Measurements from ENCODE around the gene WDR35.

GRCh38 chr2:20034218-20034617 lies 44.3 kb upstream of the WDR35 start:
- no peak for TF ChIP-seq CEBPB (IDR thresholded peaks at IDR 0.05)
- no peak for TF ChIP-seq RAD21 (IDR thresholded peaks at IDR 0.05; ENCODE audit: low read depth)
- TF ChIP-seq USF1 (IDR thresholded peaks at IDR 0.05) = no peak
- TF ChIP-seq YY1 (IDR thresholded peaks at IDR 0.05; ENCODE audit: low read depth) = no peak
- no peak for TF ChIP-seq EP300 (IDR thresholded peaks at IDR 0.05; ENCODE audit: borderline replicate concordance)
- TF ChIP-seq, protein P1, sequence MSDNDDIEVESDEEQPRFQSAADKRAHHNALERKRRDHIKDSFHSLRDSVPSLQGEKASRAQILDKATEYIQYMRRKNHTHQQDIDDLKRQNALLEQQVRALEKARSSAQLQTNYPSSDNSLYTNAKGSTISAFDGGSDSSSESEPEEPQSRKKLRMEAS (IDR thresholded peaks at IDR 0.05) = no peak
- TF ChIP-seq NFIC (IDR thresholded peaks at IDR 0.05) = no peak
- TF ChIP-seq TAF1 (IDR thresholded peaks at IDR 0.05; ENCODE audit: low read depth) = no peak
- TF ChIP-seq REST (IDR thresholded peaks at IDR 0.05; ENCODE audit: low read depth) = no peak
- TF ChIP-seq EGR1 (IDR thresholded peaks at IDR 0.05) = no peak
- no peak for TF ChIP-seq CREB1 (IDR thresholded peaks at IDR 0.05; ENCODE audit: low read depth)
- no peak for TF ChIP-seq TCF12 (IDR thresholded peaks at IDR 0.05; ENCODE audit: low read depth)
- TF ChIP-seq FOXM1 (IDR thresholded peaks at IDR 0.05; ENCODE audit: borderline replicate concordance, low read depth) = no peak
- no peak for TF ChIP-seq ZBTB7A (IDR thresholded peaks at IDR 0.05; ENCODE audit: low read depth)

Data from Ishikawa (cell line).